HuH-7.5 (cell line): ENCODE results near the gene ZNF226.
"Not testable (repeated sequence)": the region's sequence is repeated elsewhere in the genome, so short reads cannot be mapped to it uniquely, and the experiment has no call there.

Source experiments
- DNase-seq: peaks from one replicate; pipeline ENCODE4 v3.0.0; 2011; ENCODE audit warnings: low spot score

Gene ZNF226

GRCh38 chr19:44212250-44212865 lies 47.5 kb downstream of the ZNF226 start, which contains the start of gene ZNF227:
TSS of gene ZNF227 (plus strand) at chr19:44212532. CDS start at chr19:44217793, 5,261 bp downstream.
- peak; percentile 70 for DNase-seq

- DNase-seq = peak; percentile 6
Observed at GRCh38 chr19:44212866-44213346, 48.0 kb downstream of the ZNF226 start.

GRCh38 chr19:44219926-44220325 lies 55.0 kb downstream of the ZNF226 start:
- not testable (repeated sequence) for DNase-seq

- DNase-seq = not testable (repeated sequence)
Observed at GRCh38 chr19:44220761-44221160, 55.9 kb downstream of the ZNF226 start.

GRCh38 chr19:44221291-44221690 lies 56.4 kb downstream of the ZNF226 start:
- not testable (repeated sequence) for DNase-seq
